CD14-positive monocyte (primary cell): ENCODE measurements around the gene DNAJB14. TPM values are rescaled to one million over a fixed set of nuclear protein-coding genes. Genes with fewer than 3 reads are reported as not detected.

Source experiments
- DNase-seq, 3 donors: peaks; one replicate each; pipeline ENCODE4 v3.0.0-alpha.2; 2011 to 2022
- H2AFZ ChIP-seq: 2 replicates; pipeline ENCODE4 v1.6.0; 2012; ENCODE audit warnings: mild to moderate bottlenecking, low read depth, low read length, inconsistent platforms; ENCODE audit not compliant: insufficient read depth, poor library complexity, severe bottlenecking
- H3K27ac ChIP-seq, 2 donors: 1 replicate in 1 of 2; 2 replicates in 1 of 2; pipeline ENCODE4 v1.5.1; 2012 to 2013; ENCODE audit warnings: low read length in 2 of 2, control low read depth in 1 of 2, inconsistent platforms in 1 of 2, low read depth in 1 of 2, mild to moderate bottlenecking in 1 of 2
- H3K27me3 ChIP-seq, 2 donors: one replicate each; pipeline versions ENCODE4 v1.6.0 to v1.6.1; 2011 to 2013; ENCODE audit warnings: low read length in 2 of 2; ENCODE audit not compliant: control insufficient read depth in 2 of 2, insufficient read depth in 2 of 2
- H3K36me3 ChIP-seq, 2 donors: replicated peaks in 1 of 2; 1 replicate in 1 of 2; 2 replicates in 1 of 2; pipeline versions ENCODE4 v1.5.1 to v1.6.1; 2012 to 2013; ENCODE audit warnings: low read length in 2 of 2, control low read depth in 1 of 2, inconsistent platforms in 1 of 2, mild to moderate bottlenecking in 1 of 2; ENCODE audit not compliant: insufficient read depth in 2 of 2, control insufficient read depth in 1 of 2
- H3K4me1 ChIP-seq, 2 donors: 1 replicate in 1 of 2; 2 replicates in 1 of 2; pipeline versions ENCODE4 v1.5.1 to v1.6.1; 2012 to 2013; ENCODE audit warnings: low read length in 2 of 2, control low read depth in 1 of 2, inconsistent platforms in 1 of 2, mild to moderate bottlenecking in 1 of 2, moderate library complexity in 1 of 2; ENCODE audit not compliant: insufficient read depth in 2 of 2, control insufficient read depth in 1 of 2
- H3K4me2 ChIP-seq: replicated peaks from 2 replicates; pipeline ENCODE3; 2012; ENCODE audit warnings: low read length, moderate library complexity, mild to moderate bottlenecking; ENCODE audit not compliant: poor library complexity, severe bottlenecking; ENCODE audit errors: extremely low read depth
- H3K4me3 ChIP-seq, 3 experiments: fragments of 200-600 bp in 1 of 3; sonication (generic) in 1 of 3; replicated peaks in 1 of 3; 1 replicate in 2 of 3; 2 replicates in 1 of 3; pipeline ENCODE4 v1.5.1; 2011 to 2013; ENCODE audit warnings: low read length in 3 of 3, mild to moderate bottlenecking in 3 of 3, control low read depth in 2 of 3, low read depth in 2 of 3, inconsistent platforms in 1 of 3, moderate library complexity in 1 of 3
- H3K79me2 ChIP-seq: 2 replicates; pipeline ENCODE4 v1.6.0; 2012; ENCODE audit warnings: mild to moderate bottlenecking, control low read depth, inconsistent platforms, low read length, moderate library complexity; ENCODE audit not compliant: insufficient read depth
- H3K9ac ChIP-seq: 2 replicates; pipeline ENCODE4 v1.6.0; 2017; ENCODE audit warnings: low read length, mild to moderate bottlenecking; ENCODE audit not compliant: insufficient read depth, poor library complexity, severe bottlenecking
- H3K9me3 ChIP-seq, 2 donors: replicated peaks in 1 of 2; 1 replicate in 1 of 2; 2 replicates in 1 of 2; pipeline versions ENCODE4 v1.5.1 to v1.6.1; 2012 to 2013; ENCODE audit warnings: low read length in 2 of 2, control low read depth in 1 of 2; ENCODE audit not compliant: control insufficient read depth in 1 of 2, insufficient read depth in 1 of 2
- H4K20me1 ChIP-seq: 2 replicates; pipeline ENCODE4 v1.6.0; 2012; ENCODE audit warnings: mild to moderate bottlenecking, low read length, control low read depth, moderate library complexity; ENCODE audit not compliant: insufficient read depth
- H3K27ac Mint-ChIP-seq, 7 donors: one replicate each; pipeline ENCODE4 v1.8.0; 2020; ENCODE audit warnings: mild to moderate bottlenecking in 7 of 7, mixed read lengths in 7 of 7, moderate library complexity in 6 of 7, inconsistent platforms in 2 of 7
- H3K27me3 Mint-ChIP-seq, 3 donors: one replicate each; pipeline ENCODE4 v1.8.0; 2021 to 2022; ENCODE audit warnings: low read depth in 3 of 3, mild to moderate bottlenecking in 3 of 3, mixed read lengths in 3 of 3, moderate library complexity in 3 of 3, inconsistent platforms in 1 of 3
- H3K36me3 Mint-ChIP-seq, 2 donors: one replicate each; pipeline ENCODE4 v1.8.0; 2020; ENCODE audit warnings: mixed read lengths in 2 of 2, inconsistent platforms in 1 of 2, mild to moderate bottlenecking in 1 of 2
- H3K4me1 Mint-ChIP-seq: one replicate; pipeline ENCODE4 v1.8.0; 2020; ENCODE audit warnings: mild to moderate bottlenecking, mixed read lengths
- H3K4me3 Mint-ChIP-seq, 2 donors: one replicate each; pipeline ENCODE4 v1.8.0; 2020; ENCODE audit warnings: mild to moderate bottlenecking in 2 of 2, mixed read lengths in 2 of 2, moderate library complexity in 1 of 2
- H3K9me3 Mint-ChIP-seq, 7 donors: one replicate each; pipeline ENCODE4 v1.8.0; 2020 to 2022; ENCODE audit warnings: mixed read lengths in 7 of 7, mild to moderate bottlenecking in 6 of 7, moderate library complexity in 6 of 7, inconsistent platforms in 2 of 7
- intact Hi-C, 2 donors: fragments of 100-400 bp; cut with micrococcal nuclease; formaldehyde crosslinking; loops; one replicate each; pipeline versions ENCODE4 v1.15.0 to v1.15.1; 2023
- polyA plus RNA-seq, 3 donors: library from polyadenylated mRNA; depleted of rRNA in 1 of 3; unstranded in 2 of 3; stranded (reverse) in 1 of 3; fragments of 300-500 nt in 2 of 3; fragments of >200 nt in 1 of 3; fragmentation: Illumina TruSeq in 2 of 3; gene quantifications; 1 replicate in 2 of 3; 2 replicates in 1 of 3; pipeline ENCODE4 v1.2.3, GENCODE V29; 2012 to 2021
- TF ChIP-seq, protein P1 (sequence below): fragments of 200-600 bp; IDR thresholded peaks from one replicate; pipeline ENCODE4 v1.8.0; 2022; ENCODE audit warnings: antibody characterized with exemption, mild to moderate bottlenecking

The DNAJB14 gene
- polyA plus RNA-seq, 3 donors = 15.6 to 21.4 (median 21.4) TPM

GRCh38 chr4:99875071-99875470 lies 71.3 kb downstream of the DNAJB14 start:
- H4K20me1 ChIP-seq = peaks cover 4% of the 10 kb centered on the region
- peaks cover 2 to 6% of the 10 kb centered on the region in 2 donors for H3K4me1 ChIP-seq
- no peaks in the 10 kb centered on the region for H3K27me3 Mint-ChIP-seq
- intact Hi-C loops = no loop called here
- H3K36me3 ChIP-seq = peaks cover 35 to 91% of the 10 kb centered on the region in 2 donors
- DNase-seq = no peak
- no peak overlapping the region for H3K9ac ChIP-seq
- no peaks in the 10 kb centered on the region for H3K9me3 Mint-ChIP-seq
- peaks cover 49 to 60% of the 10 kb centered on the region in 2 donors for H3K36me3 Mint-ChIP-seq
- no peak overlapping the region for H3K4me3 Mint-ChIP-seq
- H3K27me3 ChIP-seq = no peaks in the 10 kb centered on the region
- TF ChIP-seq, protein P1, sequence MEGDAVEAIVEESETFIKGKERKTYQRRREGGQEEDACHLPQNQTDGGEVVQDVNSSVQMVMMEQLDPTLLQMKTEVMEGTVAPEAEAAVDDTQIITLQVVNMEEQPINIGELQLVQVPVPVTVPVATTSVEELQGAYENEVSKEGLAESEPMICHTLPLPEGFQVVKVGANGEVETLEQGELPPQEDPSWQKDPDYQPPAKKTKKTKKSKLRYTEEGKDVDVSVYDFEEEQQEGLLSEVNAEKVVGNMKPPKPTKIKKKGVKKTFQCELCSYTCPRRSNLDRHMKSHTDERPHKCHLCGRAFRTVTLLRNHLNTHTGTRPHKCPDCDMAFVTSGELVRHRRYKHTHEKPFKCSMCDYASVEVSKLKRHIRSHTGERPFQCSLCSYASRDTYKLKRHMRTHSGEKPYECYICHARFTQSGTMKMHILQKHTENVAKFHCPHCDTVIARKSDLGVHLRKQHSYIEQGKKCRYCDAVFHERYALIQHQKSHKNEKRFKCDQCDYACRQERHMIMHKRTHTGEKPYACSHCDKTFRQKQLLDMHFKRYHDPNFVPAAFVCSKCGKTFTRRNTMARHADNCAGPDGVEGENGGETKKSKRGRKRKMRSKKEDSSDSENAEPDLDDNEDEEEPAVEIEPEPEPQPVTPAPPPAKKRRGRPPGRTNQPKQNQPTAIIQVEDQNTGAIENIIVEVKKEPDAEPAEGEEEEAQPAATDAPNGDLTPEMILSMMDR = no peak
- H3K27ac ChIP-seq = peak overlapping the region in 1 of 2 donors; percentile 23
- peaks cover 1% of the 10 kb centered on the region for H3K4me1 Mint-ChIP-seq
- no peak overlapping the region for H3K4me2 ChIP-seq
- no peak overlapping the region for H2AFZ ChIP-seq
- no peaks in the 10 kb centered on the region for H3K79me2 ChIP-seq
- H3K27ac Mint-ChIP-seq = peak overlapping the region in 1 of 7 donors; percentile 11
- no peak overlapping the region for H3K4me3 ChIP-seq
- H3K9me3 ChIP-seq = no peaks in the 10 kb centered on the region

DNA sequence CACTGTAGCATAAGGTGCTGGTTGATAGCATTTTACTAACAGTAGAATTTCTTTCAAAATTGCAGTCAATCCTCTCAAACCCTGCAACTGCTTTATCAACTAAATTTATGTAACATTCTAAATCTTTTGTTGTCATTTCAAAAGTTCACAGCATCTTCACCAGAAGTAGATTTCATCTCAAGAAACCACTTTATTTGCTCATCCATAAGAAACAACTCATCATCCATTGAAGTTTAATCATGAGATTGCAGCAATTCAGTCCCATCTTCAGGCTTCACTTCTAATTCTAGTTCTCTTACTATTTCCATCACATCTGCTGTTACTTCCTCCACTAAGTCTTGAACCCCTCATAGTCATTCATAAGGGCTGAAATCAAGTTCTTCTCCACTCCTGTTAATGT lies 73.8 kb downstream of the DNAJB14 start:
- Histone ChIP-seq H3K27me3 (no peaks in the 10 kb centered on the region), H2AFZ (no peak overlapping the region), H3K9ac (no peak overlapping the region), H3K36me3 (peaks cover 36 to 91% of the 10 kb centered on the region in 2 donors), H4K20me1 (peaks cover 4% of the 10 kb centered on the region), H3K4me3 (no peak overlapping the region), H3K4me2 (no peak overlapping the region), H3K4me1 (no peaks in the 10 kb centered on the region), H3K9me3 (no peaks in the 10 kb centered on the region), H3K79me2 (no peaks in the 10 kb centered on the region), H3K27ac (peak overlapping the region in 1 of 2 donors; percentile 9)
- H3K36me3 Mint-ChIP-seq = peaks cover 53 to 65% of the 10 kb centered on the region in 2 donors
- H3K9me3 Mint-ChIP-seq = no peaks in the 10 kb centered on the region
- intact Hi-C loops = no loop called here
- TF ChIP-seq, protein P1 = no peak
- no peak for DNase-seq
- no peak overlapping the region for H3K27ac Mint-ChIP-seq
- H3K4me3 Mint-ChIP-seq = no peak overlapping the region
- no peaks in the 10 kb centered on the region for H3K4me1 Mint-ChIP-seq
- H3K27me3 Mint-ChIP-seq = no peaks in the 10 kb centered on the region
